Aorta (tissue), 5 donors: ENCODE measurements around the gene RMC1. TPM values are rescaled to one million over a fixed set of nuclear protein-coding genes. Genes with fewer than 3 reads are reported as not detected.

Experiments used
- ATAC-seq: fragments of 200-7000 bp; cut with Tn5 transposase; one replicate; pipeline ENCODE4 v1.9.1; 2022; ENCODE audit warnings: moderate library complexity; ENCODE audit not compliant: low FRiP score
- DNase-seq, 2 donors: peaks; one replicate each; pipeline ENCODE4 v3.0.0-alpha.2; 2020
- H3K27ac ChIP-seq, 2 donors: one replicate each; pipeline ENCODE4 v1.5.1; 2013; ENCODE audit warnings: low read length in 2 of 2, mild to moderate bottlenecking in 2 of 2, moderate library complexity in 2 of 2, control low read depth in 1 of 2, inconsistent platforms in 1 of 2, low read depth in 1 of 2
- H3K27me3 ChIP-seq, 2 donors: one replicate each; pipeline ENCODE4 v1.6.1; 2013; ENCODE audit warnings: control low read depth in 1 of 2, low read length in 1 of 2, mild to moderate bottlenecking in 1 of 2, moderate library complexity in 1 of 2; ENCODE audit not compliant: insufficient read depth in 2 of 2, control insufficient read depth in 1 of 2
- H3K36me3 ChIP-seq, 2 donors: one replicate each; pipeline ENCODE4 v1.6.1; 2013; ENCODE audit warnings: control low read depth in 1 of 2, low read length in 1 of 2, mild to moderate bottlenecking in 1 of 2; ENCODE audit not compliant: insufficient read depth in 2 of 2, control insufficient read depth in 1 of 2
- H3K4me1 ChIP-seq, 2 donors: one replicate each; pipeline ENCODE4 v1.6.1; 2013; ENCODE audit warnings: low read length in 2 of 2, control low read depth in 1 of 2, mild to moderate bottlenecking in 1 of 2, moderate library complexity in 1 of 2; ENCODE audit not compliant: insufficient read depth in 2 of 2, control insufficient read depth in 1 of 2
- H3K4me3 ChIP-seq, 2 donors: one replicate each; pipeline ENCODE4 v1.5.1; 2013; ENCODE audit warnings: low read length in 2 of 2, control low read depth in 1 of 2, mild to moderate bottlenecking in 1 of 2
- H3K9me3 ChIP-seq: one replicate; pipeline ENCODE4 v1.6.1; 2013; ENCODE audit warnings: mild to moderate bottlenecking, low read length; ENCODE audit not compliant: control insufficient read depth
- WGBS, 2 donors: extraction: QIAGEN DNeasy Blood & Tissue Kit; methylation state at CpG; one replicate each; pipeline ENCODE4 v1.1.7; 2013; 5-methylcytosine and 5-hydroxymethylcytosine counted together
- intact Hi-C, 2 donors: fragments of 100-400 bp; cut with DNase I; formaldehyde crosslinking; loops; one replicate each; pipeline versions ENCODE4 v1.14.2 to v1.15.0; 2022
- polyA plus RNA-seq, 2 donors: library from polyadenylated mRNA; stranded (reverse); fragments of 200-250 nt; gene quantifications; one replicate each; pipeline ENCODE4 v1.2.3, GENCODE V29; 2013
- total RNA-seq, 2 donors: library from RNA; stranded (reverse); fragmentation: NEBNext Ultra II Directional; extraction: Animal tissue kit (Norgen Biotek cat#: 25700); gene quantifications; one replicate each; pipeline ENCODE4 v1.2.1, GENCODE V29; 2021
- donor health status: healthy with polysubstance abuse.
- donor health status: Bipolar disorder and iron deficiency.
- donor health status: DM: no; HTN: no; CAD: no.
- donor health status: DM: no; HTN: no; CAD: no.
- donor health status: DM: yes; HTN: yes; CAD: no.

Gene RMC1
- total and polyA plus RNA-seq, 4 donors = 20.2 to 42.1 (median 28.2) TPM

- peaks cover 7 to 12% of the 10 kb centered on the region in 2 donors for H3K36me3 ChIP-seq
- H3K27me3 ChIP-seq = no peaks in the 10 kb centered on the region
- no peak for ATAC-seq
- intact Hi-C loops = no loop called here
- no peak overlapping the region for H3K27ac ChIP-seq
- H3K4me3 ChIP-seq = no peak overlapping the region
- 74 to 75% methylated on average over 7 of the region's 7 CpGs for WGBS, 2 donors
- H3K9me3 ChIP-seq = no peaks in the 10 kb centered on the region
- no peak for DNase-seq
- no peaks in the 10 kb centered on the region for H3K4me1 ChIP-seq
These were observed 65.2 kb downstream of the RMC1 start for GRCh38 chr18:23568281-23569138.

DNA sequence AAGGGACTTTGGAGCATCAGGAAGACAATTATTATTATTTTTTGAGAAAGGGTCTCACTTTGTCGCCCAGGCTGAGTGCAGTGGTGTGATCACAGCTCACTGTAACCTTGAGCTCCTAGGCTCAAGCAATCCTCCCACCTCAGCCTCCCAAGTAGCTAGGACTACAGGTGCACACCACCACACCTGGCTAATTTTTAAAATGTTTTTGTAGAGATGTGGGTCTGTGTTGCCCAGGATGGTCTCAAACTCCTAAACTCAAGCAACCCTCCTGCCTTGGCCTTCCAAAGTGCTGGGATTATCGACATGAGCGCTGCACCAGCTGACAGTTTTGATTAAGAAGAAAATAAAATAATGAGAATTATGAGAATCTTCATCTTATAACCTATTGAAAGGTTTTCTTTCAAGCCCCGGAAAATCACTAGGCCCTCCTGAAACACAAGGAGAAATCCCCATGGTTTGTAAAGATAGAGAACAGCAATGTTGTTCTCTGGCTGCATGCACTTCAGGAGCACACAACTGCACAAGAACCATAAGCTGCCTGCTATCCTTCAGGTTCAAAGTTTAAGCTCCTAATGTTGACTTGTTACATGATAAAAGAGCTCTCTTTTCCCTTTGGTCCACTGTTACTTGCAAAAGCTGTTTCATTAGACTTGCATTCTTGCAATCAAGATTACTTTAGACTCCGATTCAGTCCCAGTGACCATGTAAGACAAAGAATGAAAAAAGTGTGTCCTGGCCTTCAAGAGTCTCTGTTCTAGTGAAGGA is 66.2 kb downstream of the RMC1 start:
- Histone ChIP-seq H3K27me3 (no peaks in the 10 kb centered on the region), H3K4me1 (no peaks in the 10 kb centered on the region), H3K9me3 (no peaks in the 10 kb centered on the region), H3K27ac (no peak overlapping the region), H3K36me3 (peaks cover 7 to 12% of the 10 kb centered on the region in 2 donors), H3K4me3 (no peak overlapping the region)
- intact Hi-C loops = no loop called here
- ATAC-seq (no peak), DNase-seq (no peak)
- 94 to 97% methylated on average over 5 of the region's 5 CpGs for WGBS, 2 donors

DNA sequence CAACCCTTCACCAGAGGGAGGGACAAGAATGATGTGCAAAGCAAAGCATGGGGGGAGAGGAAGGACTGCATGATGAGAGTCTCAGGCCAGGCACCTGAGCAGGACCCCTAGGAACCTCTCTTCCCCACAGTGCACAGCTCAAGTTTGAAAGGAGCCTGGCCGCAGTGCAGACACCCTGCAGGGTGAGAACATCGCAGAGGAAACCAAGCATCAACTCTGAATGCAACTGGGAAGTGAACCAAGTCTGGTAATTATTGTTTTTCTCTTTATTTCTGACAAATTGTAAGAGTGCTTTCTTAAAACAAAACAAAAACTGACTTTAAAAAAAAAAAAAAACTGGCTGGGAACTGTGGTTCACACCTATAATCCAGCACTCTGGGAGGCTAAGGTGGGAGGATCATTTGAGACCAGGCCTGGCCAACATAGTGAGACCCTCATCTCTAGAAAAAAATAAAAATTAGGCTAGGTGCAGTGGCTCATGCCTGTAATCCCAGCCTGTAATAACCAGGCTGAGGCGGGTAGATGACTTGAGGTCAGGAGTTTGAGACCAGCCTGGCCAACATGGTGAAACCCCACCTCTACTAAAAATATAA is 67.7 kb downstream of the RMC1 start:
- Histone ChIP-seq H3K4me1 (no peaks in the 10 kb centered on the region), H3K9me3 (no peaks in the 10 kb centered on the region), H3K4me3 (no peak overlapping the region), H3K27me3 (no peaks in the 10 kb centered on the region), H3K27ac (no peak overlapping the region), H3K36me3 (peaks cover 7 to 12% of the 10 kb centered on the region in 2 donors)
- intact Hi-C loops = no loop called here
- 65 to 81% methylated on average over 3 of the region's 3 CpGs for WGBS, 2 donors
- DNase-seq = no peak
- ATAC-seq = no peak

DNA sequence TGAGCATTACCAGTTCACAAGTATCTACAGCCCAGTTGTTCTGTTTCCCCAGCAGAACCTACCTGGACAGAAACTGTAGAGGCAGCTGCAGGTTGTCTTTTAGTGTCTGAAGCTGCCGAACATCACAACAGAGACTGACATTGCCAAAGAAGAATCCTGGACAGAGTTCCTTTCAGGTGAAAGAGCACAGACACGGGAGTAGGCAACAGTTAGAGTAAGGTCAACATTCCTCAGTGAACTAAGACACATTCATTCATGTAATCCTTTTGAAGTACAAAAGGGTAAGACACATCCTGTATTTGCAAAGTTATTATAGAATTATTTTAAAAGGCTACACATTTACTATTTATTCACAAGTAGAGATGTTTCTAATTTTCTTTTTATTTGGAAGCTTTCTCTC is 68.7 kb downstream of the RMC1 start:
- no peaks in the 10 kb centered on the region for H3K4me1 ChIP-seq
- intact Hi-C loops = no loop called here
- H3K27ac ChIP-seq = no peak overlapping the region
- 83 to 85% methylated on average over 2 of the region's 2 CpGs for WGBS, 2 donors
- no peaks in the 10 kb centered on the region for H3K27me3 ChIP-seq
- H3K36me3 ChIP-seq = peaks cover 10% of the 10 kb centered on the region in 2 donors
- no peak overlapping the region for H3K4me3 ChIP-seq
- DNase-seq (no peak), ATAC-seq (no peak)
- no peaks in the 10 kb centered on the region for H3K9me3 ChIP-seq

DNA sequence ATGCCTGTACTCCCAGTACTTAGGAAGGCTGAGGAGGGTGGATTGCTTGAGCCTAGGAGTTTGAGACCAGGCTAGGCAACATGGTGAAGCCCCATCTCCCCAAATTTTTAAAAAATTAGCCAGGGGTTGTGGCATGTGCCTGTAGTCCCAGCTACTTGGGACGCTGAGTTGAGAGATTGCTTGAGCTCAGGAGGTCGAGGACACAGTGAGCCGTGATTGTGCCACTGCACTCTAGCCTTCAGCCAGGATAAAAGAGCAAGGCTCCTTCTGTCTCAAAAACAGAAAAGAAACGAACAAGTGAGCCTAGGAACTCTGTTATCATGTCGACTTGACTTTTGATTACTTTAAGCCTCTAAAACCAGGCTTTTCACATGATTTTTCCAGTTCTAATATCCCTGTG is 69.3 kb downstream of the RMC1 start:
- 89 to 91% methylated on average over 5 of the region's 5 CpGs for WGBS, 2 donors
- Histone ChIP-seq H3K4me3 (no peak overlapping the region), H3K27ac (no peak overlapping the region), H3K9me3 (no peaks in the 10 kb centered on the region), H3K36me3 (peaks cover 7 to 10% of the 10 kb centered on the region in 2 donors), H3K27me3 (no peaks in the 10 kb centered on the region), H3K4me1 (no peaks in the 10 kb centered on the region)
- intact Hi-C loops = no loop called here
- ATAC-seq = no peak
- no peak for DNase-seq

DNA sequence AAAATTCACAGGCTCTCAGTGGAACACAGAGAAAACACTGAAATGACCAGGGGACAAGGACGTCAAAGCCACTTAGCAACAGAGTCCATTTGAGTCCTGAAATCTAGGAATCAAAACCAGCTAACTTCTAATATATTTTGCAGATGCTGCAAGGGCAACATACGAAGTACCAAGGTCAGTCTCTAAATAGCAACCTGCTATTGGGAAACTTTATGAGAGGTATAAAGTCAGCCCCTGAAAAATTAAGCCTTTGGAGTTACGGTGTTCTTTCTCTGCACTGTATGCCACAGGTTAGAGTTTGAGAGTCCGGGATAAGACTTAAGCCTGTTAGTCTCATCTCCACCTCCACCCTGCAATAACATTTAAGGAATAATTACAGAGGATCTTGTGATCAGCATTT is 69.7 kb downstream of the RMC1 start:
- intact Hi-C loops = no loop called here
- H3K9me3 ChIP-seq = no peaks in the 10 kb centered on the region
- no peaks in the 10 kb centered on the region for H3K27me3 ChIP-seq
- peaks cover 7 to 10% of the 10 kb centered on the region in 2 donors for H3K36me3 ChIP-seq
- DNase-seq (no peak), ATAC-seq (no peak)
- WGBS, 2 donors = 82 to 89% methylated on average over 4 of the region's 4 CpGs
- no peak overlapping the region for H3K4me3 ChIP-seq
- no peaks in the 10 kb centered on the region for H3K4me1 ChIP-seq
- no peak overlapping the region for H3K27ac ChIP-seq

GRCh38 chr18:23573626-23574431 is 70.5 kb downstream of the RMC1 start:
- intact Hi-C loops = no loop called here
- no peaks in the 10 kb centered on the region for H3K27me3 ChIP-seq
- ATAC-seq (no peak), DNase-seq (no peak)
- no peak overlapping the region for H3K27ac ChIP-seq
- H3K9me3 ChIP-seq = no peaks in the 10 kb centered on the region
- H3K4me1 ChIP-seq = no peaks in the 10 kb centered on the region
- WGBS, 2 donors = 58 to 72% methylated on average over 6 of the region's 6 CpGs
- peaks cover 7 to 10% of the 10 kb centered on the region in 2 donors for H3K36me3 ChIP-seq
- no peak overlapping the region for H3K4me3 ChIP-seq

DNA sequence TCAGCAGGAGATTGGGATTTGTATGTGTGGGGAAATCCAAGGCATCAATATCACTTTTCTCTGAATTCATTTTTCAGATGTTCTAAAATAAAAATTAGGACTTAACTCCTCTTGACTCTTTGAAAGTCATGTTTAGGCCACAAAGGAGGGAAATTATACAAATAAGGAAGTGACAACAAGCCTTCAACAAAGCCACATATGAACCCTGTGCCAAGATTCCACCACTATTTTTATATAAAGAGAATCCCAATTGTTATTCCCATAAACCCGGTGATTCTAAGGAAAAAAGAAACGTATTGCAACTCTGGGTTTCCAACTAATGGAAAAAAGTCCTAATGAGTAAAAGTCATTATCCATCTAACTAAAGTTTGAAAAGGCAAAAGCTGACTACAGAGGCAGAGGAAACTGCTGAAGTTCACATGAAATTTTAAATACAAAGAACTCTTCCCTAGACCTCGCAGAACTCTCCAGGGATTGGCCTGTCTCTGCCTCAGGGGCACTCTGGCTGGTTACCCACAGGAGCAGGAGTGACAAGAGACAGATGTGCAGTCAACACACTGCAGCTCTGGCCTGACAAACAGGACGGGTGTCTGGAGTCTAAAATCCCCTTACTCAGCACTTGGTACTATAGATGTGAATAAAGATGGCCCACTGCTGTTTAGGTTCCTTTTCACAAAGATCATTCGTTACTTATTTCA is 71.4 kb downstream of the RMC1 start:
- Histone ChIP-seq H3K4me1 (no peaks in the 10 kb centered on the region), H3K36me3 (peaks cover 4 to 10% of the 10 kb centered on the region in 2 donors), H3K4me3 (no peak overlapping the region), H3K27ac (no peak overlapping the region), H3K9me3 (no peaks in the 10 kb centered on the region), H3K27me3 (no peaks in the 10 kb centered on the region)
- ATAC-seq (no peak), DNase-seq (no peak)
- intact Hi-C loops = no loop called here
- WGBS, 2 donors = 62 to 70% methylated on average over 5 of the region's 5 CpGs
